NCI-H1092 (cell line): ENCODE measurements around the gene SLC6A4.
A peak's percentile ranks its signal among the peaks of the same experiment; 100 is the strongest.
"Not testable (repeated sequence)": the region's sequence is repeated elsewhere in the genome, so short reads cannot be mapped to it uniquely, and the experiment has no call there.

Source experiments
- DNase-seq: peaks from one replicate; lab custom pipeline; 2025; lab: John Stamatoyannopoulos, UW

SLC6A4 gene

GRCh38 chr17:30238387-30239088, 3.0 kb upstream of the SLC6A4 start:
- no peak for DNase-seq

- no peak for DNase-seq
Measured at GRCh38 chr17:30238003-30238344, 2.5 kb upstream of the SLC6A4 start.

GRCh38 chr17:30237296-30238002, 2.0 kb upstream of the SLC6A4 start:
- no peak for DNase-seq

GRCh38 chr17:30236766-30237165, 1.3 kb upstream of the SLC6A4 start:
- DNase-seq = peak; percentile 26

- DNase-seq = no peak
Measured at GRCh38 chr17:30236297-30236624, 764 bp upstream of the SLC6A4 start.

- DNase-seq = no peak
Measured at GRCh38 chr17:30234964-30235363, 533 bp downstream of the SLC6A4 start.

GRCh38 chr17:30234296-30234695, 1.2 kb downstream of the SLC6A4 start:
- DNase-seq = no peak

GRCh38 chr17:30232824-30233427, 2.6 kb downstream of the SLC6A4 start:
- no peak for DNase-seq

GRCh38 chr17:30232015-30232823, 3.3 kb downstream of the SLC6A4 start:
- no peak for DNase-seq

- no peak for DNase-seq
Measured at GRCh38 chr17:30230596-30231125, 4.8 kb downstream of the SLC6A4 start.

- not testable (repeated sequence) for DNase-seq
Measured at GRCh38 chr17:30230009-30230408, 5.5 kb downstream of the SLC6A4 start.

GRCh38 chr17:30229012-30229411, 6.5 kb downstream of the SLC6A4 start:
- no peak for DNase-seq

GRCh38 chr17:30228011-30228410, 7.5 kb downstream of the SLC6A4 start:
- no peak for DNase-seq

- DNase-seq = no peak
Measured at GRCh38 chr17:30226878-30227277, 8.6 kb downstream of the SLC6A4 start.

- DNase-seq = no peak
Measured at GRCh38 chr17:30225919-30226553, 9.5 kb downstream of the SLC6A4 start.

GRCh38 chr17:30225112-30225511, 10.4 kb downstream of the SLC6A4 start:
- DNase-seq = no peak

GRCh38 chr17:30224419-30224960, 11.0 kb downstream of the SLC6A4 start:
- no peak for DNase-seq

GRCh38 chr17:30222721-30223175, 12.7 kb downstream of the SLC6A4 start:
- DNase-seq = no peak

GRCh38 chr17:30222251-30222650, 13.2 kb downstream of the SLC6A4 start:
- DNase-seq = no peak

- DNase-seq = no peak
Measured at GRCh38 chr17:30221346-30221745, 14.2 kb downstream of the SLC6A4 start.

GRCh38 chr17:30220414-30220813, 15.1 kb downstream of the SLC6A4 start:
- DNase-seq = no peak

GRCh38 chr17:30219833-30220232, 15.7 kb downstream of the SLC6A4 start:
- no peak for DNase-seq
